K562 (cell line): ENCODE data around the gene ZNF366.

Experiments
- GATAD2B ChIP-seq: fragments of 450-650 bp; IDR thresholded peaks from 2 replicates; pipeline ENCODE4 v1.6.1; 2017; ENCODE audit warnings: mild to moderate bottlenecking, borderline replicate concordance
- SMC3 ChIP-seq: conservative IDR thresholded peaks from 2 replicates; pipeline ENCODE4 v1.6.1; 2011; ENCODE audit warnings: low read depth, low read length, improper control_type of control experiment; ENCODE audit not compliant: insufficient read depth
- TF ChIP-seq, protein P1 (sequence below), 3 experiments: IDR thresholded peaks in 2 of 3; conservative IDR thresholded peaks in 1 of 3; 2 replicates each; pipeline ENCODE4 v1.5.1; 2011 to 2012; ENCODE audit warnings: low read length in 3 of 3, mild to moderate bottlenecking in 3 of 3, control low read depth in 2 of 3, improper control_type of control experiment in 1 of 3, inconsistent platforms in 1 of 3, low read depth in 1 of 3, mixed read lengths in 1 of 3, moderate library complexity in 1 of 3; ENCODE audit not compliant: insufficient read depth in 2 of 3

DNA sequence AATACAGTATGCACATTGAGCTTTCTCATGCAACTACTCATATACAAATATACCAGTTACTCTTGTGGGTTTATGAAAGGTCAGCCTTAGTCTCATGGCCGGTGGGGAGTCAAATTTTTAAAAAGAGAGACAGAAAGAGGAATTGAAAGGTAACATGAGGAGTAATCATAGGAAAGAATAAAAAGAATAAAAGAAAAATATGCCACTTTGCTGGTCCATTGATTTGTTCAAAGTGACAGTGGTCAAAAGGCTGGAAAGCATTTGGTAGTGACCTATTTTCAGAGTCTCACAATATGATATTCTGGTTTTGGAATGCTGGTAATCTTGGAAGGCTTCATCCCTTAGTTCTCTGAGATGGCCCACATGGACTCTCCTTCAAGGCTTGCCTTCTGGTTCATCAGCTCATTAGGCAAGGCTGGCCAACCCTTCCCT is 67.0 kb downstream of the ZNF366 start:
- TF ChIP-seq SMC3 (no peak), GATAD2B (no peak)
- TF ChIP-seq, protein P1, sequence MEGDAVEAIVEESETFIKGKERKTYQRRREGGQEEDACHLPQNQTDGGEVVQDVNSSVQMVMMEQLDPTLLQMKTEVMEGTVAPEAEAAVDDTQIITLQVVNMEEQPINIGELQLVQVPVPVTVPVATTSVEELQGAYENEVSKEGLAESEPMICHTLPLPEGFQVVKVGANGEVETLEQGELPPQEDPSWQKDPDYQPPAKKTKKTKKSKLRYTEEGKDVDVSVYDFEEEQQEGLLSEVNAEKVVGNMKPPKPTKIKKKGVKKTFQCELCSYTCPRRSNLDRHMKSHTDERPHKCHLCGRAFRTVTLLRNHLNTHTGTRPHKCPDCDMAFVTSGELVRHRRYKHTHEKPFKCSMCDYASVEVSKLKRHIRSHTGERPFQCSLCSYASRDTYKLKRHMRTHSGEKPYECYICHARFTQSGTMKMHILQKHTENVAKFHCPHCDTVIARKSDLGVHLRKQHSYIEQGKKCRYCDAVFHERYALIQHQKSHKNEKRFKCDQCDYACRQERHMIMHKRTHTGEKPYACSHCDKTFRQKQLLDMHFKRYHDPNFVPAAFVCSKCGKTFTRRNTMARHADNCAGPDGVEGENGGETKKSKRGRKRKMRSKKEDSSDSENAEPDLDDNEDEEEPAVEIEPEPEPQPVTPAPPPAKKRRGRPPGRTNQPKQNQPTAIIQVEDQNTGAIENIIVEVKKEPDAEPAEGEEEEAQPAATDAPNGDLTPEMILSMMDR (IDR thresholded peaks at IDR 0.05 in 2 of 3, conservative IDR thresholded peaks at IDR 0.05 in 1 of 3; ENCODE audit: insufficient read depth in 2 of 3, low read depth in 1 of 3, low read length in 3 of 3), result no peak
